Glutamatergic neuron (in vitro differentiated cells): ENCODE measurements around the gene AWAT1. TPM values are rescaled to one million over a fixed set of nuclear protein-coding genes. Genes with fewer than 3 reads are reported as not detected.

Source experiments
- DNase-seq: peaks from one replicate; pipeline ENCODE4 v3.0.0; 2022
- H3K27ac Mint-ChIP-seq: one replicate; pipeline ENCODE4 v1.8.0; 2020; ENCODE audit warnings: mild to moderate bottlenecking, mixed read lengths, inconsistent platforms; ENCODE audit not compliant: unreplicated experiment
- H3K27me3 Mint-ChIP-seq: one replicate; pipeline ENCODE4 v1.8.0; 2020; ENCODE audit warnings: mild to moderate bottlenecking, moderate library complexity, mixed read lengths, inconsistent platforms; ENCODE audit not compliant: unreplicated experiment
- H3K36me3 Mint-ChIP-seq: one replicate; pipeline ENCODE4 v1.8.0; 2020; ENCODE audit warnings: mild to moderate bottlenecking, mixed read lengths, inconsistent platforms; ENCODE audit not compliant: unreplicated experiment
- H3K4me1 Mint-ChIP-seq: one replicate; pipeline ENCODE4 v1.8.0; 2020; ENCODE audit warnings: mild to moderate bottlenecking, low read depth, mixed read lengths, inconsistent platforms; ENCODE audit not compliant: unreplicated experiment
- H3K4me3 Mint-ChIP-seq: one replicate; pipeline ENCODE4 v1.8.0; 2020; ENCODE audit warnings: mild to moderate bottlenecking, mixed read lengths, inconsistent platforms; ENCODE audit not compliant: unreplicated experiment
- H3K9me3 Mint-ChIP-seq: one replicate; pipeline ENCODE4 v1.8.0; 2020; ENCODE audit warnings: mild to moderate bottlenecking, moderate library complexity, mixed read lengths, inconsistent platforms; ENCODE audit not compliant: unreplicated experiment
- CTCF ChIP-seq: fragments of 200-600 bp; sonication (generic); IDR thresholded peaks from one replicate; pipeline ENCODE4 v1.5.0; 2021; ENCODE audit not compliant: partially characterized antibody, unreplicated experiment
- total RNA-seq: library from RNA; stranded (reverse); fragmentation: NEBNext Ultra II Directional; extraction: Animal tissue kit (Norgen Biotek cat#: 25700); gene quantifications from one replicate; pipeline ENCODE4 v1.2.1, GENCODE V29; 2021; ENCODE audit not compliant: unreplicated experiment

Gene AWAT1
- total RNA-seq, 1 donor from 2014 or later = not detected

- H3K9me3 Mint-ChIP-seq = peaks cover 6% of the 10 kb centered on the region
- no peak for TF ChIP-seq CTCF
Observed at GRCh38 chrX:70279081-70279480, 44.6 kb downstream of the AWAT1 start.

GRCh38 chrX:70280573-70280972, 46.1 kb downstream of the AWAT1 start:
- Mint-ChIP-seq H3K9me3 (peaks cover 6% of the 10 kb centered on the region), H3K27me3 (no peaks in the 10 kb centered on the region)
- no peak for TF ChIP-seq CTCF

More at GRCh38 chrX:70279081-70279480, 44.6 kb downstream of the AWAT1 start:
- Mint-ChIP-seq H3K36me3 (no peaks in the 10 kb centered on the region), H3K4me3 (no peak overlapping the region), H3K4me1 (no peaks in the 10 kb centered on the region), H3K27ac (no peak overlapping the region), H3K27me3 (no peaks in the 10 kb centered on the region)
- no peak for DNase-seq

GRCh38 chrX:70281951-70282350, 47.5 kb downstream of the AWAT1 start, which contains the start of gene RAB41:
TSS of gene RAB41 (plus strand) at chrX:70282172. CDS start at chrX:70282218, 46 bp downstream.
- H3K27me3 Mint-ChIP-seq = no peaks in the 10 kb centered on the region
- no peaks in the 10 kb centered on the region for H3K36me3 Mint-ChIP-seq
- DNase-seq = no peak
- H3K4me1 Mint-ChIP-seq = no peaks in the 10 kb centered on the region
- no peak within 1 kb of the TSS for H3K27ac Mint-ChIP-seq
- no peak within 1 kb of the TSS for H3K4me3 Mint-ChIP-seq
- H3K9me3 Mint-ChIP-seq = peaks cover 6% of the 10 kb centered on the region
- no peak for TF ChIP-seq CTCF

More at GRCh38 chrX:70280573-70280972, 46.1 kb downstream of the AWAT1 start:
- Mint-ChIP-seq H3K36me3 (no peaks in the 10 kb centered on the region), H3K4me3 (no peak overlapping the region), H3K27ac (no peak overlapping the region), H3K4me1 (no peaks in the 10 kb centered on the region)
- DNase-seq = no peak

- Mint-ChIP-seq H3K9me3 (no peaks in the 10 kb centered on the region), H3K27me3 (no peaks in the 10 kb centered on the region), H3K4me1 (peaks cover 2% of the 10 kb centered on the region), H3K4me3 (peak overlapping the region; percentile 93), H3K36me3 (no peaks in the 10 kb centered on the region), H3K27ac (peak overlapping the region; percentile 4)
- no peak for DNase-seq
- no peak for TF ChIP-seq CTCF
Observed at GRCh38 chrX:70289168-70289792, 54.8 kb downstream of the AWAT1 start.

Other genes starting within 250 kb of the AWAT1 start
- not detected for gene AWAT2, start 184.7 kb upstream of the AWAT1 start, total RNA-seq
- not detected for gene OTUD6A, start 172.2 kb upstream of the AWAT1 start, total RNA-seq
- 44.0 TPM for gene IGBP1, start 101.2 kb upstream of the AWAT1 start, total RNA-seq
- gene DGAT2L6, start 57.2 kb upstream of the AWAT1 start, total RNA-seq = not detected
- gene P2RY4, start 25.5 kb downstream of the AWAT1 start, total RNA-seq = 0.27 TPM
- gene ARR3, start 33.7 kb downstream of the AWAT1 start, total RNA-seq = not detected
- not detected for gene RAB41, start 47.5 kb downstream of the AWAT1 start, total RNA-seq
- gene PDZD11, start 55.3 kb downstream of the AWAT1 start, total RNA-seq = 47.4 TPM
- 4.6 TPM for gene KIF4A, start 55.4 kb downstream of the AWAT1 start, total RNA-seq
- gene GDPD2, start 188.7 kb downstream of the AWAT1 start, total RNA-seq = not detected
- 76.7 TPM for gene DLG3, start 210.2 kb downstream of the AWAT1 start, total RNA-seq